Common myeloid progenitor, CD34-positive (primary cell): ENCODE measurements around the gene GTPBP8.

Experiments used
- CTCF ChIA-PET: fragments of 350-600 bp; sonication (Branson Sonifier 250); formaldehyde crosslinking; loops from one replicate; lab custom pipeline; 2021; ENCODE audit warnings: antibody characterized with exemption; lab: Charles Lee
- POLR2A ChIA-PET: fragments of 350-600 bp; sonication (Branson Sonifier 250); formaldehyde crosslinking; loops from one replicate; lab custom pipeline; 2021; ENCODE audit warnings: antibody characterized with exemption; lab: Charles Lee
- DNase-seq, 3 donors: peaks; one replicate each; pipeline versions ENCODE4 v3.0.0 to v3.0.0-alpha.2; 2013
- H3K27ac ChIP-seq, 2 experiments: 1 replicate in 1 of 2; 2 replicates in 1 of 2; pipeline ENCODE4 v1.7.0; 2013; ENCODE audit warnings: inconsistent platforms in 2 of 2, low read length in 2 of 2, mild to moderate bottlenecking in 2 of 2, low read depth in 1 of 2, moderate library complexity in 1 of 2; ENCODE audit not compliant: severe bottlenecking in 2 of 2, insufficient read depth in 1 of 2, poor library complexity in 1 of 2
- H3K27me3 ChIP-seq, 5 experiments: replicated peaks in 2 of 5; 1 replicate in 3 of 5; 2 replicates in 2 of 5; pipeline versions ENCODE4 v1.6.1 to v1.7.0; 2013; ENCODE audit warnings: low read length in 4 of 5, mild to moderate bottlenecking in 2 of 5, moderate library complexity in 2 of 5, inconsistent platforms in 1 of 5; ENCODE audit not compliant: insufficient read depth in 5 of 5, control insufficient read depth in 4 of 5
- H3K36me3 ChIP-seq, 4 experiments: 1 replicate in 2 of 4; 2 replicates in 2 of 4; pipeline versions ENCODE4 v1.6.1 to v1.7.0; 2013; ENCODE audit warnings: low read length in 3 of 4, control low read depth in 1 of 4, mild to moderate bottlenecking in 1 of 4; ENCODE audit not compliant: control insufficient read depth in 4 of 4, insufficient read depth in 4 of 4
- H3K4me1 ChIP-seq, 4 experiments: 1 replicate in 3 of 4; 2 replicates in 1 of 4; pipeline versions ENCODE4 v1.6.1 to v1.7.1; 2013; ENCODE audit warnings: low read length in 3 of 4, mild to moderate bottlenecking in 3 of 4, control low read depth in 1 of 4, inconsistent platforms in 1 of 4, moderate library complexity in 1 of 4; ENCODE audit not compliant: control insufficient read depth in 4 of 4, insufficient read depth in 4 of 4; ENCODE audit errors: control extremely low read depth in 1 of 4
- H3K4me3 ChIP-seq, 7 experiments: 1 replicate in 4 of 7; 2 replicates in 3 of 7; pipeline versions ENCODE4 v1.5.1 to v1.7.0; 2013; ENCODE audit warnings: mild to moderate bottlenecking in 7 of 7, low read length in 6 of 7, moderate library complexity in 6 of 7, inconsistent platforms in 2 of 7, low read depth in 2 of 7, control low read depth in 1 of 7; ENCODE audit not compliant: insufficient read depth in 4 of 7, control insufficient read depth in 1 of 7; ENCODE audit errors: extremely low read depth in 1 of 7
- H3K9me3 ChIP-seq, 5 experiments: 1 replicate in 4 of 5; 2 replicates in 1 of 5; pipeline versions ENCODE4 v1.6.1 to v1.7.1; 2013; ENCODE audit warnings: low read length in 4 of 5, mild to moderate bottlenecking in 2 of 5, inconsistent platforms in 1 of 5, low read depth in 1 of 5, moderate library complexity in 1 of 5; ENCODE audit not compliant: control insufficient read depth in 4 of 5, insufficient read depth in 2 of 5; ENCODE audit errors: control extremely low read depth in 1 of 5
- WGBS: methylation state at CpG from one replicate; pipeline ENCODE4 v1.1.5; 2013; ENCODE audit not compliant: insufficient coverage; 5-methylcytosine and 5-hydroxymethylcytosine counted together

The GTPBP8 gene

DNA sequence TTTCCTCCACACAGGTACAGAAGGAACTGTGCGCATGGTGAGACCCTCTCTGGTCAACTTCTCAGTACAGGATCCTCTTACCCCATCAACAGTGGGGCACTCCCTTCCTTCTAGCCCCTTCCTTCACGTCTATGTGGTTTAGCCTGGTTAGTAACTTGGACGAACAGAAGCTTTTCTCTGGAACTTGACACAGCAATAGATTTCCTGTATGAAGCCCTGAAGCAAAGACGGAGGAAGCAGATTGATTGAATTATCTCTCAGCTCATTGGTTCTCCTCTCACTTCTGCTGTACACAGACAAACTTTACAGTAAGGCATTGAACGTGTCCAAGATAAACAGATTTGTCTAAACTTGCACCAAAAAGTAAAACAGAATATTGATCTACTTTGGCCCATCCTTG, 15.9 kb upstream of the GTPBP8 start, which contains the start of gene CD200R1:
Gene CD200R1, minus strand, starts transcription at position 210 of the 400 bp plus-strand sequence. CDS start 246 bp downstream, outside the sequence.
- DNase-seq = peak; percentile 32 to 69 (median 62)

DNA sequence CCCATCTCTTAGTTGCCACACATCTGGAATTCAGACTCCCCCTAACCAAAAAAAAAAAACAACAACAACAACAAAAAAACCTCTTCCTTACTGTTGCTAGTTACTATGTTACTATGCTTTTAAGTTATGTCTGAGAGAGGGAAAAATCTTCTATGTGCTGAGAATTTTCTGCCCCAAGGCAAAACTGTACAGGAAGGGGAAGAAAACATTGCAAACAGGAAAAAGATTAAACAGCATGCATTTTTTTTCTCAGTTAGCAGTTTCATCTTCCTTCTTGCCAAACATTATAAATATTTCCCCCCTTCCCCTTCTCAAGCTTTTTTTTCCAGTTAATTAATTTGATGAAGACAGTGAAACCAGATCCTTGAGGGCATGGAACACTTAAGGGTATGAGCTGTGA, 14.8 kb upstream of the GTPBP8 start:
- Histone ChIP-seq H3K4me1 (peaks cover 16 to 39% (median 22%) of the 10 kb centered on the region in 4 experiments), H3K9me3 (no peaks in the 10 kb centered on the region), H3K27ac (no peak overlapping the region), H3K4me3 (no peak overlapping the region), H3K27me3 (no peaks in the 10 kb centered on the region), H3K36me3 (no peaks in the 10 kb centered on the region)
- ChIA-PET POLR2A (no interaction called here), CTCF (interaction anchor here (0.9 to 3.3 kb wide), 5 partner anchors 10 to 334 kb away, joined by 3 to 19 read pairs (median 4); no protein-coding TSS in a partner anchor)
- DNase-seq = no peak

More for the DNA sequence above, 15.9 kb upstream of the GTPBP8 start, which contains the start of gene CD200R1:
- H3K4me3 ChIP-seq = peak within 1 kb of the TSS in 5 of 7 experiments; percentile 12 to 58 (median 28)
- WGBS = 0% methylated on average over 4 of the region's 5 CpGs
- no peak within 1 kb of the TSS for H3K27ac ChIP-seq
- peaks cover 16 to 39% (median 22%) of the 10 kb centered on the region in 4 experiments for H3K4me1 ChIP-seq
- CTCF ChIA-PET = interaction anchor here (3.3 kb wide), 1 partner anchor 240 kb away, joined by 19 read pairs; no protein-coding TSS in a partner anchor
- no peaks in the 10 kb centered on the region for H3K36me3 ChIP-seq
- POLR2A ChIA-PET = no interaction called here
- H3K27me3 ChIP-seq = no peaks in the 10 kb centered on the region
- no peaks in the 10 kb centered on the region for H3K9me3 ChIP-seq

DNA sequence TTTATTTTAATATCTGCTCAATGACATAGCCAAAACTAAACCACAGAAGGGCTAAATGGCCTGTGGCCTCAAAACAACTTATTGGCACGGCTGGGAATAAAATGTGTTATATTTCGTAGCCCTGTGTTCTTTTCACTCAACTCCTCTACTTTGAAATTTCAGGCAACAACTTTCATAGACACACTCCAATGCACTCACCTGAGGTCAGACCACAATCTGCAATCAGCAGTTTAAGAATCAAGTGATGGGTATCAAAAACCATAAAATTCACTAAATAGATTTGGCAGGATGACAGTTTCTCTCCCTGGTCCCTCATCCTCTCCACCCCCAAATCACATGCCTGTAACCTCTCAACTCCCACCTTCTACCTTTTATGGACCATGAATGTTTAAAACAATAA, 13.8 kb upstream of the GTPBP8 start:
- Histone ChIP-seq H3K36me3 (no peaks in the 10 kb centered on the region), H3K9me3 (no peaks in the 10 kb centered on the region), H3K4me3 (no peak overlapping the region), H3K27me3 (no peaks in the 10 kb centered on the region), H3K27ac (no peak overlapping the region), H3K4me1 (peaks cover 16 to 39% (median 22%) of the 10 kb centered on the region in 4 experiments)
- DNase-seq = no peak
- POLR2A ChIA-PET = no interaction called here
- 93% methylated on average over 2 of the region's 2 CpGs for WGBS
- CTCF ChIA-PET = interaction anchor here (0.9 to 3.3 kb wide), 5 partner anchors 11 to 335 kb away, joined by 3 to 19 read pairs (median 4); no protein-coding TSS in a partner anchor

DNA sequence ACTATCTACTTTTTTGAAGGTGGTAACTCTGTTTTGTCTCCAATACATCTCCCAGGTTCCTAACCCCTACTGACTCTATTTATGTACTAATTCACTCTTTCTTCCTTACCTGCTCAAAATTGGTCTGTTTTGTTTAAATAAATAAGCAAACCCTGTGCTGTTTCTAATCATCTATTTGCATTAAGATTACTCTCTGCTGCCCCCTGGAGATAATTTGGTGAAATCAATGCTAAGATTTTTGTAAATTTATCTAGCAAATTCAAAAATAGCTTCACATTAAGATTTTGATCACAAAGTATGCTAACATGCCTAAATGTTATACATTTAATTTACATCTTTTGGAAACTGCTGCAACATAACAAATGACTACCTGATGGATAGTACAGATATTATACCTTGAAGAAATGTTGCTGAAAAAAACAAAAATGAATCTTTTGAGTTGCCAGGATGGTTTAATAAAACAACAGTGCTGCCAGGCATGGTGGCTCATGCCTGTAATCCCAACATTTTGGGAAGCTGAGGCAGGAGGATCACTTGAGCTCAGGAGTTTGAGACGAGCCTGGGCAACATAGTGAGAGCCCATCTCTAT, 11.4 kb upstream of the GTPBP8 start:
- 100% methylated on average over 1 of the region's 1 CpG for WGBS
- POLR2A ChIA-PET = no interaction called here

DNA sequence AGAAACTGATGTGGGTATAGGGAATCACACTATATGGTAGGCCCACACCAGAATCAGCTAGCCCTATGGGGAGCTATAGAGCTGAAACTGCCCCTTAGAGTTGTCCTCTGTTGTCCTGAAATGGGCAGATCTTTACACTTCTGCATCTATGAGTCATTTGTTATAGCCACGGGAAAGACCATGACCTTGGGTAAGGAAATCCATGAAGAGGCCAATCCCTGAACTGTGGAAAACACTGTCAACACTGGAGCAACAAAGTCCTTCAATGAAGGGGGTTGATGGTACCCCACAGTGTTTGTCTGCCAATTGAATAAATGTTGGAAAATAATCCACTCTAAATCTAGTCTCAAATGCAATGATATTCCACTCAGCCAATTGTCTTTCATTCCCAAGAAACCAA, 10.7 kb upstream of the GTPBP8 start:
- WGBS = 80% methylated on average over 1 of the region's 1 CpG
- Histone ChIP-seq H3K4me1 (peaks cover 6 to 26% (median 16%) of the 10 kb centered on the region in 4 experiments), H3K27ac (no peak overlapping the region), H3K4me3 (no peak overlapping the region), H3K27me3 (no peaks in the 10 kb centered on the region), H3K36me3 (no peaks in the 10 kb centered on the region), H3K9me3 (no peaks in the 10 kb centered on the region)
- POLR2A ChIA-PET = no interaction called here
- DNase-seq = no peak
- CTCF ChIA-PET = interaction anchor here (0.8 to 8.6 kb wide), 12 partner anchors 12 to 402 kb away, joined by 3 to 127 read pairs (median 4); partner anchors contain the start of gene GTPBP8

More for the DNA sequence above, 11.4 kb upstream of the GTPBP8 start:
- H3K9me3 ChIP-seq = no peaks in the 10 kb centered on the region
- peaks cover 12 to 34% (median 20%) of the 10 kb centered on the region in 4 experiments for H3K4me1 ChIP-seq
- no peaks in the 10 kb centered on the region for H3K27me3 ChIP-seq
- DNase-seq = peak; percentile 45 to 76 (median 67)
- H3K36me3 ChIP-seq = no peaks in the 10 kb centered on the region
- H3K27ac ChIP-seq = no peak overlapping the region
- no peak overlapping the region for H3K4me3 ChIP-seq
- CTCF ChIA-PET = interaction anchor here (0.7 to 8.6 kb wide), 23 partner anchors 8 to 401 kb away, joined by 3 to 127 read pairs (median 4); partner anchors contain the start of gene GTPBP8

DNA sequence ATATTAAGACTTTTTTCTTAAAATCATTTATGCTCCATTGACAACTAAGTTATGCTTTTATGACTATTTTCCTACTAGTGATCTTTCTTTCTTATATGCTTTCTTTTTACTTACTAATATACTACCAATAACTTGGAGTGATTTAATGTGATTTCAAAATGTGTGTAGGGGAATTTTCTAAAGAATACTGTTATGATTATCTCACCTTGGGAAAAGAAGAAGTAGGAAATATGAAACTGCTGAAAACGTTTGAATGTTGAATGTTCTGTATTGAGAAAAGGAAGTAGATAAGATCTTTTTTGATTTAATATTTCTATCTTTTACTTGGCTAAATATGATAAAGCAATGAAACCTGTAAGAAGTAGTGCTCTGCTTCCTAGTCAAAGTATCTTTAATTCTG, 8.1 kb upstream of the GTPBP8 start:
- ChIA-PET CTCF (interaction anchor here (4.5 to 8.6 kb wide), 2 partner anchors 247 to 339 kb away, joined by 28 to 127 read pairs; no protein-coding TSS in a partner anchor), POLR2A (no interaction called here)
- Histone ChIP-seq H3K9me3 (no peaks in the 10 kb centered on the region), H3K36me3 (no peaks in the 10 kb centered on the region), H3K27ac (no peak overlapping the region), H3K4me1 (peaks cover 0 to 9% (median 6%) of the 10 kb centered on the region in 4 experiments), H3K4me3 (no peak overlapping the region), H3K27me3 (no peaks in the 10 kb centered on the region)
- no CpG with 5 or more reads among the region's 1 CpG for WGBS
- peak in 1 of 3 donors; percentile 30 for DNase-seq

DNA sequence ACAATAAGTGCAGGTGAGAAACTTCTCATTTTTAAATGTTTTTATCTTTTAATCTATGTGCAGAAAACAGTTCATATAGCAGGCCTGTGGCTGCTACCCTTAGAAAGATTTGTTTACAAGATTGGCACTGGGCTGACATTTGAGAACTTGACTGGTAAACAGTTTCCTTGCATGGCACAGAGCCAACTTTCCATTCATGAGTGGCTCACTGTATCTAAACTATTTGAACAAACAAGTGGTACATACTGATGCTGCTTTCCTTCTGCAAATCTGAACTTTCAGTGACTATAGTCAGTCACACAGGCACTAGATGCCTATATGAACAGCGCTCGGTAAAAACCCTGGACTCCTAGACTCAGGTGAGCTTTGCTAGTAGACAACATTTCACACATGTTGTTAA, 6.3 kb upstream of the GTPBP8 start:
- no peaks in the 10 kb centered on the region for H3K27me3 ChIP-seq
- peaks cover 0 to 9% (median 6%) of the 10 kb centered on the region in 4 experiments for H3K4me1 ChIP-seq
- no peaks in the 10 kb centered on the region for H3K9me3 ChIP-seq
- no peak for DNase-seq
- no peak overlapping the region for H3K27ac ChIP-seq
- WGBS = 94% methylated on average over 2 of the region's 2 CpGs
- H3K36me3 ChIP-seq = no peaks in the 10 kb centered on the region
- ChIA-PET POLR2A (no interaction called here), CTCF (interaction anchor here (1.0 to 8.6 kb wide), 3 partner anchors 13 to 342 kb away, joined by 3 to 127 read pairs (median 4); no protein-coding TSS in a partner anchor)
- no peak overlapping the region for H3K4me3 ChIP-seq
